Caki2 (cell line): ENCODE results near the gene CD320. TPM values are rescaled to one million over a fixed set of nuclear protein-coding genes. Genes with fewer than 3 reads are reported as not detected.
A peak's percentile ranks its signal among the peaks of the same experiment; 100 is the strongest.
"Not testable (repeated sequence)": the region's sequence is repeated elsewhere in the genome, so short reads cannot be mapped to it uniquely, and the experiment has no call there.

Experiments
- DNase-seq: peaks from one replicate; pipeline ENCODE4 v3.0.0-alpha.2; 2015; ENCODE audit warnings: low read depth
- in situ Hi-C: cut with HindIII; loops from 2 replicates; pipeline ENCODE4 v1.10.0; 2016; ENCODE audit warnings: low sequenced_read_pairs, low pct_unique_long_range_greater_than_20kb, mixed read lengths
- total RNA-seq: library from RNA; depleted of rRNA; stranded (reverse); fragments of >200 nt; shearing (Covaris generic); gene quantifications from 2 replicates; pipeline ENCODE4 v1.2.3, GENCODE V29; 2014; ENCODE audit warnings: low replicate concordance

Gene CD320
- total RNA-seq, 1 experiment from 2014 or later: 53.4 TPM

DNA sequence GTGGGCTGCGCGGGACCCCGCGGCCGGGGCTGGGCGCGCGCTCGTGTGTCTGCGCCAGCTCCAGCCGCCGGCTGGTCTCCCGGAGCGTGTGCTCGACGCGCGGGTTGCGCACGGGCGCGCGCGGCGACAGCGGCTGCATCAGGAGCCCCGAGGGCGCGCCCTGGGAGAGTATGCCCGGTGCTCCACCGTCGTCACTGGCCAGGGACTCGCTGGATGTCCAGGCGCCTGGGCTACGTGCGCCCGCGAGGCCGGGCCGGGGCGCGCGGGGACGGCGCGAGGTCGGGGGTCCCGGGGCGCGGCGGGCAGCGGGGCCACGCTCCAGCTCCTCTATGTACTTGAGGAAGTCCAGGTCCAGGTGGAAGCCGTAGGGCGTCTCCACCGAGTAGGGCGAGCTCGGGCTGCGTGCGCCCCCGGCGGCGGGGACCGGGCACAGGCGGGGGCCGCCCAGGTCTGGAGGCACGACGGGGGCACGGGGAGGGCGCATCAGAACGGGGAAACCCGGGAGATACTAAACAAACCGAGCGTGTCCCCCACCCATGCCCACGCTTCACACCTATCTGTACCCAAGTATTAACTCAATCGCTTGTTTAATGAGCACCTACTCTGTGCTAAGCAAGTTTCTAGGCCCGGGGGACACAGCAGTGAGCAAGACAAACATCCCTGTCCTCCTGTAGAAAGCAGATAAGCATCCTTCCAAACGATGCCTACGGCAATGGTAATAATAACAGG, 27.3 kb upstream of the CD320 start:
- in situ Hi-C loops: no loop called here

GRCh38 chr19:8334458-8335342, 26.5 kb upstream of the CD320 start:
- peak; percentile 83 for DNase-seq
- in situ Hi-C loops: no loop called here

More for the DNA sequence above, 27.3 kb upstream of the CD320 start:
- DNase-seq: no peak

DNA sequence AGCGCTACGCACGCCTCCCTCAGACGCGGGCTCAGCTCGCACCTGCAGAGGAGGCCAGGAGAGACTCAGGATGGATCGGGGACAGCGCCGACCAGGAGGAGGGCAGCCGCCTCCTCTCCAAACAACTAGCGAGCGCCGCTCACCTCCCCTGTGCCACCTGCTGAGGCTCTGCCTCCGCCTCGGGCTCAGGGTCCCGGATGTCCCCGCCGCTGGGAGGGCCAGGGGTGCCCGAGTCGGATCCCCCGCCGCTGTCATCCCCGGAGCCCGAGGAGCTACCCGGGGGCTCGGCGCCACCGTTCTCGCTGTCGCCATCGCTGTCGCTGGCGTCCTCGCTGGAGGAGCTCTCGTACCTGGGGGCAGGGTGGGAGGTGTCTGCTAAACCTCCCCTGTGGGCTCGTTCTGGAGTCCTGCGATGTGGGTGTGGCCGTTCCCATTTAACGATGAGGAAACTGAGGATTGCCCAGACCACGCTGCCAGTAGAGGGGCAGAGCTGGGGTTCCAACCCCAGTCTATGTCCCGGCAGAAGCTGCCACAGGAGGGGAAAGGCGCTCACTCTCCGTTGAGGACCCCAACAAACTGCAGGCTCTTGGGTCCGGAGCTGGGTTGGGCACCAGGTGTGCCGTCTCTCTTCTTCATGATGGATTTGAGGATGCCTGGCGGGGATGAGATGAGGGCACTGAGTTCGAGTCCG, 25.8 kb upstream of the CD320 start:
- in situ Hi-C loops: no loop called here
- DNase-seq: no peak

DNA sequence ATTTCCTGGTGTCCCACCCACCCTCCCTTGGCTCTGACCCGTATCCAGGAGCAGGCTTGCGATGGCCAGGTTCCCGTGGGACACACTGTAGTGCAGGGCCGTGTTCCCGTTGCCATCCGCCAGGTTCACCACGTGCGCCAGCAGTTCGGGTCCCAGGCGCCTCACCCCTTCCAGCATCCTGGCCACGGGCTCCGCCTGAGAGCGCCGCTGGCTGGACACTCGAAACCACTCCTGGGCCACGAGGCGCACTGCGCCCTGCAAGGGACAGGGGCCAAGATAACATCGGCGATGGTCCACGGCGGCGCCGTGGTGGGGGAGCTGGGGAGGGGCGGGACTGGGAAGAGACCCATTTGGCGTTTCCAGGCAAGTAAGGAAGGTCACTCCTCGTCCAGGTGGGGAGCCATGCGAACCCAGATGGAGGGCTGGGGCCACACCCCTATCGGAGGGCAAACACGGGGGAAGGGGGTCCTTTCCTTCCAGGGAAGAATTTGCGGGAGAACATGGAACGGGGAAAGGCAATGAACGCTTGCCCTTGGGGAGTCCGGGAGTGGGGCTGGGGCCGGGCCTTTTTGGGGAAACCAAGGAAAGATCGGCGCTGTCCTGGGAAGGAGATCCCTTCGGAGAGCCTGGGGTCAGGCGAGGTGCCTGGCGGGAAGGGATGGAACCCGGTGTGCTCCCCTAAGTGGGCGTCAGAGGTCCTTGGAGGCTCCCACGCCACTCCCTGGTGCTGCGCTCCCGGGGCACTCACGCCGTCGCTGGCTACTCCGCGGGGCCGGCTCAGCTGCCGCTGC, 25.0 kb upstream of the CD320 start:
- in situ Hi-C loops: no loop called here
- DNase-seq: no peak

- DNase-seq: no peak
- in situ Hi-C loops: no loop called here
Measured at GRCh38 chr19:8331263-8331845, 23.2 kb upstream of the CD320 start.

- in situ Hi-C loops: no loop called here
- DNase-seq: no peak
Measured at GRCh38 chr19:8329996-8330395, 21.8 kb upstream of the CD320 start.

- no peak for DNase-seq
- in situ Hi-C loops: no loop called here
Measured at GRCh38 chr19:8325454-8325853, 17.3 kb upstream of the CD320 start.

GRCh38 chr19:8324186-8325050, 16.3 kb upstream of the CD320 start:
- in situ Hi-C loops: no loop called here
- no peak for DNase-seq

GRCh38 chr19:8323781-8324185, 15.6 kb upstream of the CD320 start:
- no peak for DNase-seq
- in situ Hi-C loops: no loop called here

DNA sequence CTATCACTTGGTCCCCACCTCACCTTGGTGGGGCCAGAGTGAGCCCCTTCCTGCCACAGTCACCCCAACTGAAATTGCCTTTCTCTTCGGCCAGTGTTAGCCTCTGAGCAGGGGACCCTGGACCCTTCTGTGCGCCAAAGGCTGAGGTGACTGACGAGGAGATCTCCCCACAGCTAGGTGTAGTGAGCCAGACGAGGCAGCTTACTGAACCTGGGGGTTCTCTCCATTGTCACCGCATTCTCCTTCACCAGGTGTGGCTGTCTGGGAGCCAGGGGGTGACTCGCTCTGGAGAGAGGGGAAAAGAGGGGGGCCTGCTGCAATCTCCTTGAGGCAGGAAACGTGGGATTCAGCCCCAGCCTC, 14.5 kb upstream of the CD320 start:
- in situ Hi-C loops: no loop called here
- DNase-seq: no peak

DNA sequence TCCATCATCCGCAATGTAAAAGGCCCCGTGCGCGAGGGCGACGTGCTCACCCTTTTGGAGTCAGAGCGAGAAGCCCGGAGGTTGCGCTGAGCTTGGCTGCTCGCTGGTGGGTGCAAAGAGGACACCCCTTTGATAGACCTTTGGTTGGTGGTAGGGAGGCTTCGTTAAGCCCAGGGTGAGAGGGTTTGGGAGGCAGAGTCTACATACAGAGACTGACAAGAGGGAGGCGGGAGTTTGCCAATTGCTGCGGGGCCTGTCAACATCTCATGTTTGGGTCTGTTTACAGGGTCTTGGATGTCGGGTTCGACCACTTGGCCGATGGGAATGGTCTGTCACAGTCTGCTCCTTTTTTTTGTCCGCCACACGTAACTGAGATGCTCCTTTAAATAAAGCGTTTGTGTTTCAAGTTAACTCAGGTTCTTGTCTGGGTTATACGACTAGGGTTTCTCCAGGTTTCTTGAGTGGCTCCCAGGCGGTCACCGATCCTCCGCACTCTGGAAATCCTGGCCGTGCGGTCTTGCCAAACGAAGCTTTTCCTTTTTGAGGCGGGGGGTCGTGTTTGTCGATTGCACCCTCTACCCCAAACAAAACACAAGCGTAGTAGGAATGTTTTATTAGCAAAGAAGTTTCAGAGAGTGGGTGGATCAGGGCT, 14.0 kb upstream of the CD320 start:
- no peak for DNase-seq
- in situ Hi-C loops: no loop called here

DNA sequence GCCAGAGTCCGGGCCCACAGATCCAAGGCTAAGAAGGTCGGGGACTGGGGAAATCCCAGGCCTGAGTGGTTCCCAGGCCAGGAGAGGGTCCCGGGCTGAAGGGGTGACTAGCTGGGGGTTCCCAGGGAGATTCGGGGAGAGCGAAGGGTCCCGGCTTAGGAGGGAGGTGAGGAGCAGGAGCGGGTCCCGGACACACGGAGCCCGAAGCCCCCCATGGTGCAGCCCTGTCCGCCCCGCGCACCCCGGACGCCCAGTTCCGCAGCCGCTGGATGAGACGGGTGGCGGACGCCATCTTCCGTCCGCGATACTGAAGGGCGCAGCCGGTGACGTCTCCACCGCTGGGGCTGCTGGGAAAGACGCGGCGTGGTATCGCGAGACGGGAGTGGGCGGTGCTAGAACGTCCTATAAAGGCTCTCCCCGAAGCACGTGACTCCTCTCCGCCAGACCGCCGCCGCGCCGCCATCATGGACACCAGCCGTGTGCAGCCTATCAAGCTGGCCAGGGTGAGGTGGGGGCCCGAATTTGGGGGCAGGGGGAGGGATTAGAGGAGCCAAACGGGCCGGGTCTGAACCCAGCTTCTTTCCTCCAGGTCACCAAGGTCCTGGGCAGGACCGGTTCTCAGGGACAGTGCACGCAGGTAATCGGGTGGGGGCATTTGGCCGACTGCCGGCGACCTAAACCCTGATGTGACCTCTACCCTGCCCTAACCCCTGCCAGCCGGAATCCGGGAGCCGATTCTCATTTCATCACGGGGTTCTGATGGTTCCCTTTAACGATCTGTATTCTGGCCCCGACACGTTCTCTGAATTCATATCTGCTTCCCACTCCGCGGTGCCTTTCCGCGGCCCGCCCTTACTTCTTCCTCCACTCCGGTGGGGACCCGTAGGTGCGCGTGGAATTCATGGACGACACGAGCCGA, 13.2 kb upstream of the CD320 start, which contains the start of the genes NDUFA7 and RPS28:
Gene NDUFA7, minus strand, starts transcription at position 309 of the 919 bp plus-strand sequence. Its CDS starts 17 bp downstream, at position 292.
Gene RPS28, plus strand, starts transcription at position 430 of the 919 bp plus-strand sequence. Its CDS starts 35 bp downstream, at position 465.
- DNase-seq: peak; percentile 78
- in situ Hi-C loops: no loop called here

DNA sequence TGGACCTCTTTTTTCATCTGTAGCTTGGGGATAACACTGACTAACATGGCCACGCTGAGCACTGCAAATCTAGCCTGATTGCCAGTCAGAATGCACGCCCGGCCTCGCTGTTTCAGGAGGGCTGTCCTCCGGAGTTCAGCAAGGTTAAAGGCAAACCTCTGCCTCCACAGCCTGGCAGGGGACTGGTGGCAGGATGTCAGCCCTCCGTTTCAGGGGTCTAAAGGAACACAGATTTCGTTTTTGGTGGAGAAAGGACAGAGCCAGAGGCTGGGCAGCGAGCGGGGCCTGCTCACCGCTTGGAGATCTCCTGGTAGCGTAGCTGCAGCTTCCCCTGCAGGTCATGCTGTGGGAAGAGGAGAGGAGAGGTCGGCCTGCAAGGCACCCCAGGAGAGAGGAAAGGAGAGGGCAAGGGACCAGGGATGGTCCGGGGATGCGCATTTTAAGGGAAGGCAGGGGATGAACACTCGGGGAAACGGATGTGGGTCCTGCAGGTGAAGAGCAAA, 12.5 kb upstream of the CD320 start:
- DNase-seq: no peak
- in situ Hi-C loops: no loop called here

- DNase-seq: no peak
- in situ Hi-C loops: no loop called here
Measured at GRCh38 chr19:8319807-8320520, 11.8 kb upstream of the CD320 start.

DNA sequence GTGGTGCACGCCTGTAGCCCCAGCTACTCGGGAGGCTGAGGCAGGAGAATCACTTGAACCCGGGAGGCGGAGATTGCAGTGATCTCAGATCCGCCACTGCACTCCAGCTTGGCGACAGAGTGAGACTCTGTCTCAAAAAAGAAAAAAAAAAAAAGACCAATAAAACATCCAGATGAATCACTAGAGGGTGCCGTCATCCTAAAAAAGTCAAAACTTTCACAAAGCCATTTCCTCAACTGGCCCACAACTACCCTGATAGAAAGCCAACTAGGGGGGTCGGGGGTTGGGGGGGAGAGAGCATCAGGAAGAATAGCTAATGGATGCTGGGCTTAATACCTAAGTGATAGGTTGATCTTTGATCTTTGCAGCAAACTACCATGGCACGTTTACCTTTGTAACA, 10.7 kb upstream of the CD320 start:
- DNase-seq, in situ Hi-C loops: not testable (repeated sequence)
